ENCODE results near the gene MAD2L1BP. TPM values are rescaled to one million over a fixed set of nuclear protein-coding genes. Genes with fewer than 3 reads are reported as not detected.

Gene MAD2L1BP
- total RNA-seq, 2 experiments from 2014 or later = 29.0 to 31.7 TPM

- intact Hi-C loops (cut with micrococcal nuclease) = no loop called here
- Mint-ChIP-seq H3K27ac (peak overlapping the region; percentile 93), H3K4me1 (ENCODE audit: low read depth) (peaks cover 45% of the 10 kb centered on the region), H3K36me3 (ENCODE audit: low read depth) (peaks cover 10% of the 10 kb centered on the region), H3K4me3 (peak overlapping the region; percentile 90), H3K9me3 (no peaks in the 10 kb centered on the region), H3K27me3 (no peaks in the 10 kb centered on the region)
- peak; percentile 3 for ATAC-seq
- ChIA-PET CTCF (interaction anchor here (0.6 to 5.9 kb wide), 4 partner anchors 9 to 611 kb away, joined by 3 to 68 read pairs (median 8); partner anchors contain the start of gene VEGFA), POLR2A (interaction anchor here (0.9 to 1.3 kb wide), 3 partner anchors 13 to 20 kb away, joined by 3 to 5 read pairs (median 4); no protein-coding TSS in a partner anchor)
- TF ChIP-seq, protein P1, sequence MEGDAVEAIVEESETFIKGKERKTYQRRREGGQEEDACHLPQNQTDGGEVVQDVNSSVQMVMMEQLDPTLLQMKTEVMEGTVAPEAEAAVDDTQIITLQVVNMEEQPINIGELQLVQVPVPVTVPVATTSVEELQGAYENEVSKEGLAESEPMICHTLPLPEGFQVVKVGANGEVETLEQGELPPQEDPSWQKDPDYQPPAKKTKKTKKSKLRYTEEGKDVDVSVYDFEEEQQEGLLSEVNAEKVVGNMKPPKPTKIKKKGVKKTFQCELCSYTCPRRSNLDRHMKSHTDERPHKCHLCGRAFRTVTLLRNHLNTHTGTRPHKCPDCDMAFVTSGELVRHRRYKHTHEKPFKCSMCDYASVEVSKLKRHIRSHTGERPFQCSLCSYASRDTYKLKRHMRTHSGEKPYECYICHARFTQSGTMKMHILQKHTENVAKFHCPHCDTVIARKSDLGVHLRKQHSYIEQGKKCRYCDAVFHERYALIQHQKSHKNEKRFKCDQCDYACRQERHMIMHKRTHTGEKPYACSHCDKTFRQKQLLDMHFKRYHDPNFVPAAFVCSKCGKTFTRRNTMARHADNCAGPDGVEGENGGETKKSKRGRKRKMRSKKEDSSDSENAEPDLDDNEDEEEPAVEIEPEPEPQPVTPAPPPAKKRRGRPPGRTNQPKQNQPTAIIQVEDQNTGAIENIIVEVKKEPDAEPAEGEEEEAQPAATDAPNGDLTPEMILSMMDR (IDR thresholded peaks at IDR 0.05) = no peak
- DNase-seq = no peak
These were observed 51.4 kb downstream of the MAD2L1BP start for GRCh38 chr6:43687079-43687436.

GRCh38 chr6:43687437-43688347, 52.1 kb downstream of the MAD2L1BP start, which contains the start of gene MRPS18A:
Gene MRPS18A, minus strand, starts transcription at chr6:43687791. Its CDS starts 12 bp downstream, at chr6:43687779.
- ATAC-seq (peak; percentile 97), DNase-seq (peak; percentile 91)
- Mint-ChIP-seq H3K4me3 (peak within 1 kb of the TSS; percentile 90), H3K36me3 (ENCODE audit: low read depth) (peaks cover 10% of the 10 kb centered on the region), H3K4me1 (ENCODE audit: low read depth) (peaks cover 41% of the 10 kb centered on the region), H3K27me3 (no peaks in the 10 kb centered on the region), H3K27ac (peak within 1 kb of the TSS; percentile 93), H3K9me3 (no peaks in the 10 kb centered on the region)
- TF ChIP-seq, protein P1 (IDR thresholded peaks at IDR 0.05) = no peak
- ChIA-PET CTCF (interaction anchor here (0.6 to 5.9 kb wide), 6 partner anchors 10 to 611 kb away, joined by 3 to 68 read pairs (median 6); partner anchors contain the start of gene VEGFA), POLR2A (interaction anchor here (1.2 to 1.6 kb wide), 5 partner anchors 18 to 83 kb away, joined by 3 to 6 read pairs (median 5); partner anchors contain the start of gene VEGFA)
- intact Hi-C loops (cut with micrococcal nuclease) = no loop called here

GRCh38 chr6:43689421-43689820, 53.8 kb downstream of the MAD2L1BP start:
- Mint-ChIP-seq H3K27ac (no peak overlapping the region), H3K27me3 (peaks cover under 1% of the 10 kb centered on the region), H3K4me1 (ENCODE audit: low read depth) (peaks cover 29% of the 10 kb centered on the region), H3K36me3 (ENCODE audit: low read depth) (peaks cover 8% of the 10 kb centered on the region), H3K9me3 (no peaks in the 10 kb centered on the region), H3K4me3 (no peak overlapping the region)
- TF ChIP-seq, protein P1 (IDR thresholded peaks at IDR 0.05) = no peak
- ChIA-PET POLR2A (interaction anchor here (1.1 to 1.6 kb wide), 3 partner anchors 18 to 36 kb away, joined by 3 to 4 read pairs (median 3); no protein-coding TSS in a partner anchor), CTCF (interaction anchor here (1.0 to 5.9 kb wide), 3 partner anchors 21 to 390 kb away, joined by 3 to 68 read pairs (median 8); no protein-coding TSS in a partner anchor)
- intact Hi-C loops (cut with micrococcal nuclease) = no loop called here
- DNase-seq (no peak), ATAC-seq (no peak)

Other genes with a start within 250 kb of the MAD2L1BP start
- gene ABCC10, start 208.3 kb upstream of the MAD2L1BP start, total RNA-seq = 10 to 100 TPM; 27.2 to 27.5 TPM
- gene DLK2, start 180.3 kb upstream of the MAD2L1BP start, total RNA-seq = 1 to 10 TPM; 1.0 to 1.1 TPM
- 10 to 100 TPM; 30.2 to 32.9 TPM for gene TJAP1, start 158.3 kb upstream of the MAD2L1BP start, total RNA-seq
- under 1 TPM; 0.11 to 0.18 TPM for gene LRRC73, start 125.5 kb upstream of the MAD2L1BP start, total RNA-seq
- gene YIPF3, start 118.9 kb upstream of the MAD2L1BP start, total RNA-seq = 10 to 100 TPM; 32.6 to 33.9 TPM
- 10 to 100 TPM; 43.1 to 50.5 TPM for gene POLR1C, start 118.8 kb upstream of the MAD2L1BP start, total RNA-seq
- 10 to 100 TPM; 92.3 to 92.6 TPM for gene XPO5, start 59.8 kb upstream of the MAD2L1BP start, total RNA-seq
- gene POLH, start 59.7 kb upstream of the MAD2L1BP start, total RNA-seq = 10 to 100 TPM; 37.9 to 42.1 TPM
- gene GTPBP2, start 6.6 kb upstream of the MAD2L1BP start, total RNA-seq = 10 to 100 TPM; 46.2 to 55.3 TPM
- under 1 TPM in 1 of 2 experiments, not detected in 1; 0.11 TPM for gene RSPH9, start 9.2 kb downstream of the MAD2L1BP start, total RNA-seq
- gene MRPS18A, start 52.0 kb downstream of the MAD2L1BP start, total RNA-seq = 10 to 100 TPM; 45.4 to 52.9 TPM
- gene VEGFA, start 134.4 kb downstream of the MAD2L1BP start, total RNA-seq = 100 to 1,000 TPM in 1 of 2 experiments, 10 to 100 TPM in 1; 93.7 to 104 TPM